ENCODE results near the gene CCR9. TPM values are rescaled to one million over a fixed set of nuclear protein-coding genes. Genes with fewer than 3 reads are reported as not detected.
"Not testable (repeated sequence)": the region's sequence is repeated elsewhere in the genome, so short reads cannot be mapped to it uniquely, and the experiment has no call there.

The CCR9 gene
- total and polyA plus RNA-seq, 7 experiments from 2014 or later: 0.31 to 0.66 (median 0.48) TPM; not detected in 1

GRCh38 chr3:45844616-45845015 is 41.7 kb upstream of the CCR9 start:
- intact Hi-C loops (cut with micrococcal nuclease): loop anchor here (5.0 to 10.0 kb wide), 5 partner anchors 73 to 982 kb away; partner anchors contain the start of genes FYCO1 (in 2 of the 2), LIMD1 (in 1 of the 2) and TMEM42 (in 1 of the 2)
- Histone ChIP-seq H3K27me3 (ENCODE audit: control insufficient read depth in 2 of 2, insufficient read depth in 2 of 2, low read length in 2 of 2) (no peaks in the 10 kb centered on the region), H3K4me3 (ENCODE audit: low read length) (no peak overlapping the region), H3K9me3 (ENCODE audit: control insufficient read depth in 2 of 3, low read length in 3 of 3) (no peaks in the 10 kb centered on the region), H3K27ac (ENCODE audit: low read depth, low read length) (no peak overlapping the region), H3K36me3 (ENCODE audit: control insufficient read depth in 2 of 3, insufficient read depth in 3 of 3, low read length in 3 of 3) (no peaks in the 10 kb centered on the region), H3K4me1 (ENCODE audit: control insufficient read depth in 2 of 2, insufficient read depth in 2 of 2, low read length in 2 of 2) (peaks cover 8 to 13% of the 10 kb centered on the region in 2 donors)
- POLR2A ChIA-PET: no interaction called here
- Mint-ChIP-seq H3K27ac (no peak overlapping the region), H3K9me3 (peaks cover 0 to 8% (median 0%) of the 10 kb centered on the region in 11 donors), H3K4me3 (no peak overlapping the region), H3K4me1 (peaks cover 6 to 29% (median 22%) of the 10 kb centered on the region in 7 donors), H3K36me3 (no peaks in the 10 kb centered on the region), H3K27me3 (peaks cover 0 to 67% (median 0%) of the 10 kb centered on the region in 5 donors)
- CTCF ChIA-PET: no interaction called here
- ATAC-seq (no peak), DNase-seq (no peak)

GRCh38 chr3:45848392-45848791 is 38.0 kb upstream of the CCR9 start:
- ChIA-PET CTCF (no interaction called here), POLR2A (no interaction called here)
- Histone ChIP-seq H3K36me3 (ENCODE audit: control insufficient read depth in 2 of 3, insufficient read depth in 3 of 3, low read length in 3 of 3) (no peaks in the 10 kb centered on the region), H3K9me3 (ENCODE audit: control insufficient read depth in 2 of 3, low read length in 3 of 3) (no peaks in the 10 kb centered on the region), H3K27ac (ENCODE audit: low read depth, low read length) (no peak overlapping the region), H3K4me3 (ENCODE audit: low read length) (no peak overlapping the region), H3K4me1 (ENCODE audit: control insufficient read depth in 2 of 2, insufficient read depth in 2 of 2, low read length in 2 of 2) (peaks cover 0 to 4% of the 10 kb centered on the region in 2 donors), H3K27me3 (ENCODE audit: control insufficient read depth in 2 of 2, insufficient read depth in 2 of 2, low read length in 2 of 2) (no peaks in the 10 kb centered on the region)
- Mint-ChIP-seq H3K4me1 (peaks cover 2 to 23% (median 13%) of the 10 kb centered on the region in 7 donors), H3K27ac (no peak overlapping the region), H3K9me3 (peaks cover 0 to 3% (median 0%) of the 10 kb centered on the region in 11 donors), H3K36me3 (peaks cover 0 to 6% (median 0%) of the 10 kb centered on the region in 5 donors), H3K4me3 (no peak overlapping the region), H3K27me3 (peaks cover 0 to 72% (median 0%) of the 10 kb centered on the region in 5 donors)
- intact Hi-C loops (cut with micrococcal nuclease): loop anchor here (10.0 kb wide), 1 partner anchor 146 kb away; the partner anchor contains the start of gene FYCO1 (in 2 of the 2)
- ATAC-seq (no peak), DNase-seq (no peak)

GRCh38 chr3:45852828-45853227 is 33.5 kb upstream of the CCR9 start:
- no peak for ATAC-seq
- no peak for DNase-seq
- Mint-ChIP-seq H3K4me1 (peaks cover 17 to 48% (median 35%) of the 10 kb centered on the region in 7 donors), H3K4me3 (peak overlapping the region in 4 of 10 donors; percentile 38 to 69 (median 40)), H3K9me3 (peaks cover 0 to 11% (median 0%) of the 10 kb centered on the region in 11 donors), H3K27ac (peak overlapping the region in 1 of 9 donors; percentile 68), H3K36me3 (peaks cover 0 to 14% (median 5%) of the 10 kb centered on the region in 5 donors), H3K27me3 (peaks cover 0 to 77% (median 0%) of the 10 kb centered on the region in 5 donors)
- ChIA-PET CTCF (interaction anchor here (0.7 kb wide), 1 partner anchor 89 kb away, joined by 3 read pairs; no protein-coding TSS in a partner anchor), POLR2A (no interaction called here)
- Histone ChIP-seq H3K27me3 (ENCODE audit: control insufficient read depth in 2 of 2, insufficient read depth in 2 of 2, low read length in 2 of 2) (no peaks in the 10 kb centered on the region), H3K9me3 (ENCODE audit: control insufficient read depth in 2 of 3, low read length in 3 of 3) (no peaks in the 10 kb centered on the region), H3K27ac (ENCODE audit: low read depth, low read length) (no peak overlapping the region), H3K36me3 (ENCODE audit: control insufficient read depth in 2 of 3, insufficient read depth in 3 of 3, low read length in 3 of 3) (no peaks in the 10 kb centered on the region), H3K4me3 (ENCODE audit: low read length) (no peak overlapping the region), H3K4me1 (ENCODE audit: control insufficient read depth in 2 of 2, insufficient read depth in 2 of 2, low read length in 2 of 2) (peaks cover 0 to 4% of the 10 kb centered on the region in 2 donors)
- intact Hi-C loops (cut with micrococcal nuclease): no loop called here

DNA sequence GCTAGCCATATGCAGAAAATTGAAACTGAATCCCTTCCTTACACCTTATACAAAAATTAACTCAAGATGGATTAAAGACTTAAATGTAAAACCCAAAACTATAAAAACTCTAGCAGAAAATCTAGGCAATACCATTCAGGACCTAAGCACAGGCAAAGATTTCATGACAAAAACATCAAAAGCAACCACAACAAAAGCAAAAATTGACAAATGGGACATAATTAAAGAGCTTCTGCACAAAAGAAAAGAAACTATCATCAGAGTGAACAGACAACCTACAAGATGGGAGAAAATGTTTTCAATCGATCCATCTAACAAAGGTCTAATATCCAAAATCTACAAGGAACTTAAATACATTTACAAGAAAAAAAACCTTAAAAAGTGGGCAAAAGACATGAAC is 30.0 kb upstream of the CCR9 start:
- H3K27me3 ChIP-seq (ENCODE audit: control insufficient read depth in 2 of 2, insufficient read depth in 2 of 2, low read length in 2 of 2); H3K4me1 ChIP-seq (ENCODE audit: control insufficient read depth in 2 of 2, insufficient read depth in 2 of 2, low read length in 2 of 2); H3K36me3 ChIP-seq (ENCODE audit: control insufficient read depth in 2 of 3, insufficient read depth in 3 of 3, low read length in 3 of 3); H3K4me3 ChIP-seq (ENCODE audit: low read length); H3K9me3 ChIP-seq (ENCODE audit: control insufficient read depth in 2 of 3, low read length in 3 of 3); CTCF ChIA-PET; H3K27ac ChIP-seq (ENCODE audit: low read depth, low read length); ATAC-seq; POLR2A ChIA-PET; intact Hi-C loops (cut with micrococcal nuclease): not testable (repeated sequence)
- peaks cover 21 to 57% (median 42%) of the 10 kb centered on the region in 7 donors for H3K4me1 Mint-ChIP-seq
- peak overlapping the region in 8 of 10 donors; percentile 8 to 69 (median 41) for H3K4me3 Mint-ChIP-seq
- peaks cover 0 to 11% (median 0%) of the 10 kb centered on the region in 11 donors for H3K9me3 Mint-ChIP-seq
- H3K27me3 Mint-ChIP-seq: peaks cover 0 to 64% (median 0%) of the 10 kb centered on the region in 5 donors
- H3K27ac Mint-ChIP-seq: peak overlapping the region in 4 of 9 donors; percentile 1 to 27 (median 16)
- peaks cover 0 to 14% (median 0%) of the 10 kb centered on the region in 5 donors for H3K36me3 Mint-ChIP-seq
- peak in 5 of 9 donors; percentile 37 to 61 (median 54) for DNase-seq

DNA sequence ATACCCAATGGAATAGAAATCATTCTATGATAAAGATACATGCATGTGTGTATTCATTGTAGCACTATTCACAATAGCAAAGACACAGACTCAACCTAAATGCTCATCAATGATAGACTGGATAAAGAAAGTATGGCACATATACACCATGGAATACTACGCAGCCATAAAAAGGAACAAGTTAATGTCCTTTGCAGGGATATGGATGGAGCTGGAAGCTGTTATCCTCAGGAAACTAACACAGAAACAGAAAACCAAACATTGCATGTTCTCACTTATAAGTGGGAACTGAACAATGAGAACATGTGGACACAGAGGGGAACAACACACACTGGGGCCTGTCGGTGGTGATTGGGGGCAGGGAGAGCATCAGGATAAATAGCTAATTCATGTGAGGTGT is 29.3 kb upstream of the CCR9 start:
- CTCF ChIA-PET; POLR2A ChIA-PET; H3K27me3 ChIP-seq (ENCODE audit: control insufficient read depth in 2 of 2, insufficient read depth in 2 of 2, low read length in 2 of 2); H3K27ac Mint-ChIP-seq; ATAC-seq; H3K4me3 Mint-ChIP-seq; H3K36me3 ChIP-seq (ENCODE audit: control insufficient read depth in 2 of 3, insufficient read depth in 3 of 3, low read length in 3 of 3); H3K4me3 ChIP-seq (ENCODE audit: low read length); H3K9me3 ChIP-seq (ENCODE audit: control insufficient read depth in 2 of 3, low read length in 3 of 3); DNase-seq; H3K4me1 ChIP-seq (ENCODE audit: control insufficient read depth in 2 of 2, insufficient read depth in 2 of 2, low read length in 2 of 2); intact Hi-C loops (cut with micrococcal nuclease); H3K27ac ChIP-seq (ENCODE audit: low read depth, low read length): not testable (repeated sequence)
- Mint-ChIP-seq H3K27me3 (peaks cover 0 to 62% (median 0%) of the 10 kb centered on the region in 5 donors), H3K4me1 (peaks cover 21 to 60% (median 39%) of the 10 kb centered on the region in 7 donors), H3K36me3 (peaks cover 0 to 14% (median 0%) of the 10 kb centered on the region in 5 donors), H3K9me3 (peaks cover 0 to 11% (median 0%) of the 10 kb centered on the region in 11 donors)

- DNase-seq (no peak), ATAC-seq (no peak)
- H3K4me1 Mint-ChIP-seq: peaks cover 15 to 51% (median 35%) of the 10 kb centered on the region in 7 donors
- ChIA-PET CTCF (no interaction called here), POLR2A (no interaction called here)
- no peak overlapping the region for H3K27ac Mint-ChIP-seq
- Histone ChIP-seq H3K36me3 (ENCODE audit: control insufficient read depth in 2 of 3, insufficient read depth in 3 of 3, low read length in 3 of 3) (no peaks in the 10 kb centered on the region), H3K4me1 (ENCODE audit: control insufficient read depth in 2 of 2, insufficient read depth in 2 of 2, low read length in 2 of 2) (no peaks in the 10 kb centered on the region), H3K4me3 (ENCODE audit: low read length) (no peak overlapping the region), H3K27ac (ENCODE audit: low read depth, low read length) (no peak overlapping the region), H3K27me3 (ENCODE audit: control insufficient read depth in 2 of 2, insufficient read depth in 2 of 2, low read length in 2 of 2) (no peaks in the 10 kb centered on the region), H3K9me3 (ENCODE audit: control insufficient read depth in 2 of 3, low read length in 3 of 3) (peaks cover 0 to 4% (median 0%) of the 10 kb centered on the region in 3 experiments)
- H3K4me3 Mint-ChIP-seq: no peak overlapping the region
- peaks cover 0 to 19% (median 0%) of the 10 kb centered on the region in 5 donors for H3K36me3 Mint-ChIP-seq
- H3K9me3 Mint-ChIP-seq: peaks cover 0 to 25% (median 5%) of the 10 kb centered on the region in 11 donors
- H3K27me3 Mint-ChIP-seq: peaks cover 0 to 67% (median 6%) of the 10 kb centered on the region in 5 donors
- intact Hi-C loops (cut with micrococcal nuclease): no loop called here
Observed at GRCh38 chr3:45858809-45859543, 27.4 kb upstream of the CCR9 start.

Measured in naive thymus-derived CD4-positive, alpha-beta T cell (primary cell).